ENCODE measurements around the gene DCTPP1.
"Not testable (repeated sequence)": the region's sequence is repeated elsewhere in the genome, so short reads cannot be mapped to it uniquely, and the experiment has no call there.

The DCTPP1 gene

DNA sequence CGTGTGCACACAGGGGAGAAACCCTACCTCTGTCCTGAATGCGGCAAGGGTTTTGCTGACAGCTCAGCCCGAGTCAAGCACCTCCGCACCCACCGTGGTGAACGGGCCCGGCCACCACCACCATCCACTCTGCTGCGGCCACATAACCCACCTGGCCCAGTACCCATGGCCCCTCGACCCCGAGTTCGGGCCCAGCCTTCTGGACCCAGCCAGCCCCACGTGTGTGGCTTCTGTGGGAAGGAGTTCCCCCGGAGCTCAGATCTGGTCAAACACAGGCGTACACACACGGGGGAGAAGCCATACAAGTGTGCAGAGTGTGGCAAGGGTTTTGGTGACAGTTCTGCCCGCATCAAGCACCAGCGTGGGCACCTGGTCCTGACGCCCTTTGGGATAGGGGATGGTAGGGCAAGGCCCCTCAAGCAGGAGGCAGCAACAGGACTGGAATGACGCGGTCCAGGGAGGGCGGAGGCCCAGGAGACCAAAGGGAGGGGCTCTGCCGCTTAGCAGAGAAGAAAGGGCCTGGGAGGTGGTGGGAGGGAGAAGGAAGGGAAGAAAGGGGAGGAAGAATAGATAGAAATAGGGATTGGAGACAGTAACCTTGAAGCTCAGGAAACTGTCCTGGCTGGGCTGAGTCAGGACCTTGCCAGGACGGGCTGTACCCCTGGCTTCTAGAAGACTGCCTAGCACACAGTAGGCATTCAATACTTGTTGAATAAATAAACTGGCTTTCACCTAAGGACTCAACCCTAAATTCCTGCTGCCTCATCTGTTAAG, 31.0 kb downstream of the DCTPP1 start:
- H3K4me3 ChIP-seq (replicated peaks; ENCODE audit: low read depth, low read length), result no peak overlapping the region
- TF ChIP-seq, protein P1, sequence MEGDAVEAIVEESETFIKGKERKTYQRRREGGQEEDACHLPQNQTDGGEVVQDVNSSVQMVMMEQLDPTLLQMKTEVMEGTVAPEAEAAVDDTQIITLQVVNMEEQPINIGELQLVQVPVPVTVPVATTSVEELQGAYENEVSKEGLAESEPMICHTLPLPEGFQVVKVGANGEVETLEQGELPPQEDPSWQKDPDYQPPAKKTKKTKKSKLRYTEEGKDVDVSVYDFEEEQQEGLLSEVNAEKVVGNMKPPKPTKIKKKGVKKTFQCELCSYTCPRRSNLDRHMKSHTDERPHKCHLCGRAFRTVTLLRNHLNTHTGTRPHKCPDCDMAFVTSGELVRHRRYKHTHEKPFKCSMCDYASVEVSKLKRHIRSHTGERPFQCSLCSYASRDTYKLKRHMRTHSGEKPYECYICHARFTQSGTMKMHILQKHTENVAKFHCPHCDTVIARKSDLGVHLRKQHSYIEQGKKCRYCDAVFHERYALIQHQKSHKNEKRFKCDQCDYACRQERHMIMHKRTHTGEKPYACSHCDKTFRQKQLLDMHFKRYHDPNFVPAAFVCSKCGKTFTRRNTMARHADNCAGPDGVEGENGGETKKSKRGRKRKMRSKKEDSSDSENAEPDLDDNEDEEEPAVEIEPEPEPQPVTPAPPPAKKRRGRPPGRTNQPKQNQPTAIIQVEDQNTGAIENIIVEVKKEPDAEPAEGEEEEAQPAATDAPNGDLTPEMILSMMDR (IDR thresholded peaks at IDR 0.05; ENCODE audit: low read length, missing control alignments), result no peak
- no peak for DNase-seq (ENCODE audit: low read depth)

DNA sequence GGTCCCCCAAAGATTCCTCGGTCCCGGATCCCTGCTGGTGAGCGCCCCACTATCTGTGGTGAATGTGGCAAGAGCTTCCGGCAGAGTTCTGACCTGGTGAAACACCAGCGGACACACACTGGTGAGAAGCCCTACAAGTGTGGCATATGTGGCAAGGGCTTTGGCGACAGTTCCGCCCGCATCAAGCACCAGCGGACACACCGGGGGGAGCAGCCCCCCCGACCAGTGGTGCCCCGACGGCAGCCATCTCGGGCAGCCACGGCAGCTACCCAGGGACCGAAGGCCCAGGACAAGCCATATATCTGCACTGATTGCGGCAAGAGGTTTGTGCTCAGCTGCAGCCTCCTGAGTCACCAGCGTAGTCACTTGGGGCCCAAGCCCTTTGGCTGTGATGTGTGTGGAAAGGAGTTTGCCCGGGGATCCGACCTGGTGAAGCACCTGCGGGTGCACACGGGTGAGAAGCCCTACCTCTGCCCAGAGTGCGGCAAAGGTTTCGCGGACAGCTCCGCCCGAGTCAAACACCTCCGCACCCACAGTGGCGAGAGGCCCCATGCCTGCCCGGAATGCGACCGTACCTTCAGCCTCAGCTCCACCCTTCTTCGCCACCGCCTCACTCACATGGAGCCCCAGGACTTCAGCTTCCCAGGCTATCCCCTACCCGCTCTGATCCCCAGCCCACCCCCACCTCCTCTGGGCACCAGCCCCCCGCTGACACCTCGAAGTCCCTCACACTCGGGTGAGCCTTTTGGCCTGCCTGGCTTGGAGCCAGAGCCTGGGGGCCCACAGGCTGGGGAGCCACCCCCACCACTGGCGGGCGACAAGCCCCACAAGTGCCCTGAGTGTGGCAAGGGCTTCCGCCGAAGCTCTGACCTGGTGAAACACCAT, 31.8 kb downstream of the DCTPP1 start:
- no peak overlapping the region for H3K4me3 ChIP-seq (replicated peaks; ENCODE audit: low read depth, low read length)
- TF ChIP-seq, protein P1 (IDR thresholded peaks at IDR 0.05; ENCODE audit: low read length, missing control alignments), result no peak
- DNase-seq (ENCODE audit: low read depth), result no peak

DNA sequence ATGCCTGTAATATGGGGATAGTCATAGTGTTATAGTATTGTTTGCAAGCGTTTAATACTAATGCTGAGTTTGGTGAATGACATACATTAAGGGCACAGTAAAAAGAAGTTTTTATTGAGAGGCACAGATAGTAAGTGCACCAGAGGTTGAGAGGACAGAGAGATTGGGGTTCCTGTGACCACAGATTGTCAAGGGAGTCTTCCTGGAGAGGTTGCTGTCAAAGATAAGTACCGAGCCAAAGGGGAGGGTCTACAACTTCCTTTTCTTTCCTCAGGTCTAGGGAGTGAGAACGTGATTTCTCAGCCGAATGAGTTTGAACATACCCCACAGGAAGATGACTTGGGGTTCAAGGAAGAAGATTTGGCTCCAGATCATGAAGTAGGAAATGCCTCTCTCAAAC, 32.8 kb downstream of the DCTPP1 start:
- TF ChIP-seq, protein P1 (IDR thresholded peaks at IDR 0.05; ENCODE audit: low read length, missing control alignments), result no peak
- no peak overlapping the region for H3K4me3 ChIP-seq (replicated peaks; ENCODE audit: low read depth, low read length)
- no peak for DNase-seq (ENCODE audit: low read depth)

DNA sequence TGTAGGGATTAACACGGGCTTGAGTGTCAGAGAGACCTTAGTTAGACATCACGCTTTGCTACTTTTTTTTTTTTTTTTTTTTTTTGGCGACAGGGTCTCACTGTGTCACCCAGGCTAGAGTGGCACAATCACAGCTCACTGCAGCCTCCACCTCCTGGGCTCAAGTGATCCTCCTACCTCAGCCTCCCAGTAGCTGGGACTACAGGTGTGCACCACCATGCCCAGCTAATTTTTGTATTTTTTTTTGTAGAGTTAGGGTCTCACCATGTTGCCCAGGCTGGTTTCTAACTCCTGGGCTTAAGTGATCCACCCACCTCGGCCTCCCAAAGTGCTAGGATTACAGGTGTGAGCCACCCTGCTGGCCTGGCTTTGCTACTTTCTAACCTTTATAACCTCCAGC, 33.2 kb downstream of the DCTPP1 start:
- not testable (repeated sequence) for H3K4me3 ChIP-seq (replicated peaks; ENCODE audit: low read depth, low read length)

DNA sequence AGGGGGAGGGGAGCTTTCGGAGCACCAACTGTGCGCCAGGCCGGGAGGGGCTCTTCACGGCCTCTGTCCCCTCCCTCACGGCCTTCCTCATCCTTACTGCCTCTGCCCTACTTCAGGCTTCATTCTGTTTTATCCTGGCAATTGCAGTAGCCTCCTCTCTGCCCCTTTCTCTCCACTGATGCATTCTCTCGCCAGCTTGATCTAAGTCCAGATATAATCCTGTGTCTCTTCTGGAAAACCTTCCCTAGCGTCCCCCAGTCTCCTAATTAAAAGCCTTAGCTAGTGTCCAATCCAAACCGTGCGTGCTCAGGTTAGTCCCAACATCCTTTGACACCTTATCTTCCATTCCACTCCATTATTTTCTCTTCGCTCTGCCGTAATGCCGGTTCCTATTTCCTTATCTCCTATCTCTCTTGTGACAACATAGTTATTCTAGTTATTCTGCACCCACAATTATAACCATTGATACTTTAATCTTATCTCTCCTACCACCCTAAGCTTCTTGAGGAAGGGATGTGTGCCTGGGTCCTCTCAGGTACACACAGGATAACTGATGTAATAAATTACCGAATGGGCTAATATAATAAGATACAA, 33.7 kb downstream of the DCTPP1 start:
- TF ChIP-seq, protein P1 (IDR thresholded peaks at IDR 0.05; ENCODE audit: low read length, missing control alignments), result no peak
- no peak for DNase-seq (ENCODE audit: low read depth)
- peak overlapping the region; percentile 75 for H3K4me3 ChIP-seq (replicated peaks; ENCODE audit: low read depth, low read length)

More for the DNA sequence above, 33.2 kb downstream of the DCTPP1 start:
- not testable (repeated sequence) for DNase-seq (ENCODE audit: low read depth)

DNA sequence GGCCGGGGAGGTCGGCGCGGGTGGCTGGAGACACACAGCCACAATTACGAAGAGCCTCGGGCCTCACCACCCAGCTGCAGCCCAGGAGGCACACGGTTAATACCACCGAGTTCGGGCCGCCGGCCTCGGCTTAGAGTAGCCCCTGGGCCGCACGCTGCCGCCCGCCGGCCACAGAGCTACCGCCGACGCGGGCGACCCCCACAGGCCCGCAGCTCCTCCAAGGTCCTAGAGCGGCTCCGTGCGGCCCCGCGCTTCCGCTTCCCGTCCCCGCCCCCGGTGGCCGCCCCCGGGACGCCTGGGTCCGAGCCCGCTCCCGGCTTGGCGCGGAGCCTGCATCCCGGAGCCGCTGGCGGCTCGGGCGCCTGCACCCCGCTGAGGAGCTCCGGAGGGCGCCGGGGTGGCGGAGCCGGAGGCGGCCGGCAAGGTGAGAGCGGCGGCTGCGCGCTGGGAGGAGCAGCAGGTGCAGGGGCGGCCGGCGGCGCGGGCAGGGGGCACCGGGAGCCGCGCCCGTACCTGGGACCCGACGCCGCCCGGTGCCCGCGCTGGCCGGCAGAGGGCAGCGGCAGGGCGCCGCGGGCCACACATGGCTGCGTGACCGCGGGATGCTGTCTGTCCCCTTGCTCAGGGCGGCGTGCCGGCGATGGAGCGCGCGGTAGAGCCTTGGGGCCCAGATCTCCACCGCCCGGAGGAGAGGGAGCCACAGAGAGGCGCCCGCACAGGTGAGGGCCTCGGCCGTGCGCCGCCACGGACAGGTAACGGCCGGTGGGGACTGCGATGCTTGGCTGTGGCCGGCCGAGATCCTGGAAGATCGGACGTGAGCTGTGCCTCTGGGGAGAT, 34.5 kb downstream of the DCTPP1 start, which contains the start of gene ZNF48:
TSS of gene ZNF48 (plus strand) at position 266 of the 837 bp plus-strand sequence. CDS start at position 641, 375 bp downstream.
- peak; percentile 93 for DNase-seq (ENCODE audit: low read depth)
- peak within 1 kb of the TSS; percentile 75 for H3K4me3 ChIP-seq (replicated peaks; ENCODE audit: low read depth, low read length)
- TF ChIP-seq, protein P1 (IDR thresholded peaks at IDR 0.05; ENCODE audit: low read length, missing control alignments), result no peak

All from fibroblast of pulmonary artery (primary cell).